Stimulated activated CD4-positive, alpha-beta T cell treated with anti-CD3 and anti-CD28 coated beads, TNF-alpha, amount 100 ng/mL, for 1 hour (primary cell): ENCODE results near the gene RBM15B.
"Not testable (repeated sequence)": the region's sequence is repeated elsewhere in the genome, so short reads cannot be mapped to it uniquely, and the experiment has no call there.

Source experiments
- DNase-seq, 3 donors: peaks; one replicate each; pipeline ENCODE4 v3.0.0-alpha.2; 2020; ENCODE audit warnings: low read depth in 3 of 3, low spot score in 1 of 3

The RBM15B gene

GRCh38 chr3:51391075-51391565 is at the start of gene RBM15B:
Gene RBM15B (plus strand): TSS chr3:51391285. CDS start chr3:51391400, 115 bp downstream.
- DNase-seq = peak; percentile 92 to 95 (median 93)

- DNase-seq = no peak
These were observed 47.0 kb upstream of the RBM15B start for GRCh38 chr3:51343918-51344687.

GRCh38 chr3:51350751-51351150 is 40.3 kb upstream of the RBM15B start:
- DNase-seq = no peak

- no peak for DNase-seq
These were observed 38.0 kb upstream of the RBM15B start for GRCh38 chr3:51353131-51353530.

GRCh38 chr3:51353691-51354090 is 37.4 kb upstream of the RBM15B start:
- DNase-seq = no peak

- no peak for DNase-seq
These were observed 36.9 kb upstream of the RBM15B start for GRCh38 chr3:51354172-51354571.

- no peak for DNase-seq
These were observed 36.1 kb upstream of the RBM15B start for GRCh38 chr3:51354731-51355615.

GRCh38 chr3:51355891-51356578 is 35.0 kb upstream of the RBM15B start:
- DNase-seq = no peak

GRCh38 chr3:51357856-51358255 is 33.2 kb upstream of the RBM15B start:
- DNase-seq = no peak

- no peak for DNase-seq
These were observed 32.1 kb upstream of the RBM15B start for GRCh38 chr3:51358981-51359380.

- no peak for DNase-seq
These were observed 30.3 kb upstream of the RBM15B start for GRCh38 chr3:51360806-51361205.

GRCh38 chr3:51361746-51362145 is 29.3 kb upstream of the RBM15B start:
- no peak for DNase-seq

GRCh38 chr3:51362476-51362875 is 28.6 kb upstream of the RBM15B start:
- DNase-seq = no peak

- DNase-seq = not testable (repeated sequence)
These were observed 22.8 kb upstream of the RBM15B start for GRCh38 chr3:51368276-51368675.

GRCh38 chr3:51371943-51372557 is 19.0 kb upstream of the RBM15B start:
- no peak for DNase-seq

- no peak for DNase-seq
These were observed 17.2 kb upstream of the RBM15B start for GRCh38 chr3:51373658-51374421.

- DNase-seq = no peak
These were observed 16.6 kb upstream of the RBM15B start for GRCh38 chr3:51374456-51374855.

- no peak for DNase-seq
These were observed 15.9 kb upstream of the RBM15B start for GRCh38 chr3:51375136-51375535.

- DNase-seq = no peak
These were observed 15.5 kb upstream of the RBM15B start for GRCh38 chr3:51375571-51375970.

- no peak for DNase-seq
These were observed 13.0 kb upstream of the RBM15B start for GRCh38 chr3:51378065-51378464.
